Uterus (tissue), 2 donors: ENCODE data around the gene EIPR1.

Experiments used
- POLR2A ChIP-seq, 2 donors: fragments of 450-650 bp; IDR thresholded peaks; one replicate each; pipeline ENCODE4 v1.6.1; 2016; ENCODE audit warnings: antibody characterized with exemption in 2 of 2, mild to moderate bottlenecking in 1 of 2, moderate library complexity in 1 of 2
- TF ChIP-seq, protein P1 (sequence below), 4 experiments: fragments of 200-600 bp in 2 of 4; fragments of 450-650 bp in 2 of 4; sonication (generic) in 2 of 4; IDR thresholded peaks; one replicate each; pipeline ENCODE4 v1.5.1; 2016 to 2019; ENCODE audit warnings: antibody characterized with exemption in 4 of 4, mild to moderate bottlenecking in 2 of 4, moderate library complexity in 1 of 4

DNA sequence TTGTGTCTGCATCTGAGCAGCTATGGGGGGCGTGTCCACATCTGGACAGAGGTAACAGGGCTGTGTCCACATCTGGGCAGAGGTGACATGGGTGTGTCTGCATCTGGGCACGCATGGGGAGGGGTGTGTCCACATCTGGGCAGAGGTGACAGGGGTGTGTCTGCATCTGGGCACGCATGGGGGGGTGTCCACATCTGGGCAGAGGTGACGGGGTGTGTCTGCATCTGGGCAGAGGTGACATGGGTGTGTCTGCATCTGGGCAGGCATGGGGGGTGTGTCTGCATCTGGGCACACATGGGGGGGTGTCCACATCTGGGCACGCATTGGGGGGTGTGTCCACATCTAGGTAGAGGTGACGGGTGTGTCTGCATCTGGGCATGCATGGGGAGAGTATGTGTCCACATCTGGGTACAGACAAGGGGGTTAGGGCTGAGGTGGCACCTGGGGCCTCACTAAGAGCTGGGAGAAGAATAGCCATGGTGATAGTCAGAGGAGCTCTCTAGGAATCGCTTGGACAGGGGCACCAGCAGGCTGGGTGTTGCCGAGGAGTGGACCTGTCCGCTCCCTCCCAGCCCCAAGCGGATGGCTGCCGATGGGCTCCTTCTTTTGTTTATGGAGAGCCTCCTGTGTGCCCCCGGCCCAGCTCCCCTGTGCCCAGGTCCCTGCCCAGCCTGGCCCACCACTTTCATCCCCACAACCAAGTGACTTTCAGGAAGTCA lies 177.8 kb downstream of the EIPR1 start:
- TF ChIP-seq, protein P1, sequence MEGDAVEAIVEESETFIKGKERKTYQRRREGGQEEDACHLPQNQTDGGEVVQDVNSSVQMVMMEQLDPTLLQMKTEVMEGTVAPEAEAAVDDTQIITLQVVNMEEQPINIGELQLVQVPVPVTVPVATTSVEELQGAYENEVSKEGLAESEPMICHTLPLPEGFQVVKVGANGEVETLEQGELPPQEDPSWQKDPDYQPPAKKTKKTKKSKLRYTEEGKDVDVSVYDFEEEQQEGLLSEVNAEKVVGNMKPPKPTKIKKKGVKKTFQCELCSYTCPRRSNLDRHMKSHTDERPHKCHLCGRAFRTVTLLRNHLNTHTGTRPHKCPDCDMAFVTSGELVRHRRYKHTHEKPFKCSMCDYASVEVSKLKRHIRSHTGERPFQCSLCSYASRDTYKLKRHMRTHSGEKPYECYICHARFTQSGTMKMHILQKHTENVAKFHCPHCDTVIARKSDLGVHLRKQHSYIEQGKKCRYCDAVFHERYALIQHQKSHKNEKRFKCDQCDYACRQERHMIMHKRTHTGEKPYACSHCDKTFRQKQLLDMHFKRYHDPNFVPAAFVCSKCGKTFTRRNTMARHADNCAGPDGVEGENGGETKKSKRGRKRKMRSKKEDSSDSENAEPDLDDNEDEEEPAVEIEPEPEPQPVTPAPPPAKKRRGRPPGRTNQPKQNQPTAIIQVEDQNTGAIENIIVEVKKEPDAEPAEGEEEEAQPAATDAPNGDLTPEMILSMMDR (IDR thresholded peaks at IDR 0.05), result no peak
- TF ChIP-seq POLR2A (IDR thresholded peaks at IDR 0.05), result no peak
